Mammary epithelial cell (primary cell): ENCODE results near the gene SRGAP1.

ENCODE experiments used
- CTCF ChIP-seq, 2 donors: IDR thresholded peaks in 1 of 2; conservative IDR thresholded peaks in 1 of 2; 2 replicates each; pipeline ENCODE4 v1.5.1; 2011 to 2012; ENCODE audit warnings: inconsistent platforms in 2 of 2, low read length in 2 of 2, mild to moderate bottlenecking in 2 of 2, control low read depth in 1 of 2, low read depth in 1 of 2; ENCODE audit not compliant: insufficient read depth in 1 of 2; ENCODE audit errors: extremely low read depth in 1 of 2
- EZH2 ChIP-seq: IDR thresholded peaks from 2 replicates; pipeline ENCODE4 v1.6.1; 2012; ENCODE audit warnings: low read length, inconsistent platforms, borderline replicate concordance

- TF ChIP-seq EZH2: no peak
- no peak for TF ChIP-seq CTCF (conservative IDR thresholded peaks at IDR 0.05 in 1 of 2, IDR thresholded peaks at IDR 0.05 in 1 of 2; ENCODE audit: extremely low read depth in 1 of 2, insufficient read depth in 1 of 2, low read depth in 1 of 2, low read length in 2 of 2)
These were observed 36.3 kb downstream of the SRGAP1 start for GRCh38 chr12:63880742-63881263.
